Gastrocnemius medialis (tissue), 4 donors: ENCODE results near the gene PRR33.

Experiments used
- POLR2A ChIP-seq, 2 donors: fragments of 450-650 bp; IDR thresholded peaks; one replicate each; pipeline ENCODE4 v1.6.1; 2017; ENCODE audit warnings: antibody characterized with exemption in 2 of 2, mild to moderate bottlenecking in 2 of 2, moderate library complexity in 2 of 2
- TF ChIP-seq, protein P1 (sequence below), 5 experiments: fragments of 450-650 bp in 3 of 5; fragments of 200-600 bp in 2 of 5; sonication (generic) in 2 of 5; IDR thresholded peaks in 4 of 5; conservative IDR thresholded peaks in 1 of 5; 1 replicate in 4 of 5; 2 replicates in 1 of 5; pipeline ENCODE4 v1.5.1; 2016 to 2019; ENCODE audit warnings: antibody characterized with exemption in 5 of 5, mild to moderate bottlenecking in 3 of 5, moderate library complexity in 3 of 5

- no peak for TF ChIP-seq POLR2A (IDR thresholded peaks at IDR 0.05)
- TF ChIP-seq, protein P1, sequence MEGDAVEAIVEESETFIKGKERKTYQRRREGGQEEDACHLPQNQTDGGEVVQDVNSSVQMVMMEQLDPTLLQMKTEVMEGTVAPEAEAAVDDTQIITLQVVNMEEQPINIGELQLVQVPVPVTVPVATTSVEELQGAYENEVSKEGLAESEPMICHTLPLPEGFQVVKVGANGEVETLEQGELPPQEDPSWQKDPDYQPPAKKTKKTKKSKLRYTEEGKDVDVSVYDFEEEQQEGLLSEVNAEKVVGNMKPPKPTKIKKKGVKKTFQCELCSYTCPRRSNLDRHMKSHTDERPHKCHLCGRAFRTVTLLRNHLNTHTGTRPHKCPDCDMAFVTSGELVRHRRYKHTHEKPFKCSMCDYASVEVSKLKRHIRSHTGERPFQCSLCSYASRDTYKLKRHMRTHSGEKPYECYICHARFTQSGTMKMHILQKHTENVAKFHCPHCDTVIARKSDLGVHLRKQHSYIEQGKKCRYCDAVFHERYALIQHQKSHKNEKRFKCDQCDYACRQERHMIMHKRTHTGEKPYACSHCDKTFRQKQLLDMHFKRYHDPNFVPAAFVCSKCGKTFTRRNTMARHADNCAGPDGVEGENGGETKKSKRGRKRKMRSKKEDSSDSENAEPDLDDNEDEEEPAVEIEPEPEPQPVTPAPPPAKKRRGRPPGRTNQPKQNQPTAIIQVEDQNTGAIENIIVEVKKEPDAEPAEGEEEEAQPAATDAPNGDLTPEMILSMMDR (IDR thresholded peaks at IDR 0.05 in 4 of 5, conservative IDR thresholded peaks at IDR 0.05 in 1 of 5), result no peak
Measured at GRCh38 chr11:1923201-1923956, 31.7 kb upstream of the PRR33 start.
